Bone marrow (tissue), 2 donors: ENCODE data around the gene OSBPL5.

ENCODE experiments used
- DNase-seq, 2 donors: peaks; one replicate each; lab custom pipeline; 2025; lab: John Stamatoyannopoulos, UW

OSBPL5 gene

DNA sequence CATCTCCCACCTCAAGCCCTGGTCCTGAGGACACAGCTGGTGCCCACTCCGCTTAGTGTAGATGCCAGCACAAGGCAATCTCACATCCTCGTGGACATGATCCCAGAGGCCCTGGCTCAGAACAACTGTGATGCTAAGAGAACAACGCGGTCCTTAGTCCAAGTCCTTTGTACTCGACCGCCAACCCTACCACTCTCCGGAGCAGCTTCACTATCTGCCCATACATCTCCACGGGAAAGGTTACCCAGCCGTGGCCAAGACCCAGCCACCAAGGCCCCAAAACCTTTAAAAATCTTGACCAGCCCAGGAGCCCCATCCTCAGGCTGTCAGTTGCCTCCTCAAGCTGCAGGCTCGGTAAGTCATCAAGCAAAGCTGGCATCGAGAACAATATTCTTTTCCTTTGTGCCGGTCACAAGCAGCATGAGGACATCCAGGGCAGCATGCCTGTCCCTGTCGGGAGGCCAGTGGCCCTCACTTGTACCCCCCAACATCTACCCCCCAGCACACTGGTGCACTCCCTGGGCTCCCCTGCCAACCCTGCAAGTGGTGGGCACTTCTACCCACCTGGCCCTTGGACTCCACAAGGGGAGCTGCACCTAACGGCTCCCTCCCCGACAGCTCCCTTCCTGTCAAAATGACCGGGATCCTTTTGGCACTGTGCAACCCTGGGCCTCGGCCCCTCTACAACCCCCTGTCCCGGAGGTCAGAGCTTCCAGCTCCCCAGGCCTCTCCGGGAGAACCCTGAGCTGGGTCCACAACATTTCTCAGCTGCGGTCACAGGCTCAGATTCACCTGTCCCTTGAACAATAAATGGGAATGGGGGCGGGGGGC, 2.5 kb downstream of the OSBPL5 start:
- DNase-seq = no peak

DNA sequence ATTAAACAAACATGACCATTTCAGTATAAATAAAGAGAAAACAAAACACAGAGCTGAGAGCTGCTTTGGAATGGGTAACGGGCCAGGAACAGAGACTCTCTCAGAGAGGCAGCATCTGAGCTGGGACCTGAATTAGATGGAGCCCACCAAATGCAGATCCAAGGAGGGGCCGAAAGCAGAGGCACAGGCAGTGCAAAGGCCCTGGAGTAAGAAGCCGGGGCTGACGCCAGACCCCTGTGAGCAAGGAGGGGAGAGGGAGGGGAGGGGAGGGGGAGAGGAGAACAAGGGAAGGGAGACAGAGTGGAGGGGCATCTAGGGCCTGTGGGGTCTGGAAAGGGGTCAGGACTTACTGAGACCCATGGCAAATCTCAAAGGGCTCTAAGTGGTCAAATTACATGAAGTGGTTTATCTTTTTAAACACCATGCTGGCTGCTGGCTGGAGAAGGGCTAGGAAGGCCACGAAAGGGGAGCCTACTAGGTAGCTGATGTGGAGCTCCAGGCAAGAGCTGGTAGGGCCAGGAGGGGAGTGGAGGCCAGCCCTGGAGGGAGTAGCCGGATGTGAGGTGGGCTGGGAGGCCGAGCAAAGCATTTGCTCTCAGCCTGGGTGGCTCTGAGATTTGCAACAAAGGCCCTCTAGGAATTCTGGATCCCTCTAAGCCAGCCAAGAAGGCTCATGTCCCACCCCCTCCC, 3.2 kb downstream of the OSBPL5 start:
- DNase-seq = no peak

DNA sequence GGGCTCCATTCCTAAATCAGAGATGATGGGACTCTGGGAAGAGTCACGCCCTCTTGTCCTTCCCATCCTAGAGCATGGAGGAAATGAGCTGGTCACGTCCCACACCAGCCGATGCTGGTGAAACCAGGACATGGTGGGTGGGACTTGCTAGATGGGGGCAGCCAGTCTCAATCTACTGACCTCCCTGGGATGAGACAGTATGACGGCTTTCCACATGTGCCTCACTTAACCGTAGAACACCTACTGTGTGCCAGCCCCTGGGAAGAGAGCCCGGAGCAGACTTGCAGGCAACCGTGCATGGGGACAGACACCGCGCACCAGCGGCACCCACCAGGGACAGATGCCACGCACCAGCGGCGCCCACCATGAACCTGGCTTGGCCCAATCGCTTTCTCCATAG, 3.8 kb downstream of the OSBPL5 start:
- DNase-seq = no peak

DNA sequence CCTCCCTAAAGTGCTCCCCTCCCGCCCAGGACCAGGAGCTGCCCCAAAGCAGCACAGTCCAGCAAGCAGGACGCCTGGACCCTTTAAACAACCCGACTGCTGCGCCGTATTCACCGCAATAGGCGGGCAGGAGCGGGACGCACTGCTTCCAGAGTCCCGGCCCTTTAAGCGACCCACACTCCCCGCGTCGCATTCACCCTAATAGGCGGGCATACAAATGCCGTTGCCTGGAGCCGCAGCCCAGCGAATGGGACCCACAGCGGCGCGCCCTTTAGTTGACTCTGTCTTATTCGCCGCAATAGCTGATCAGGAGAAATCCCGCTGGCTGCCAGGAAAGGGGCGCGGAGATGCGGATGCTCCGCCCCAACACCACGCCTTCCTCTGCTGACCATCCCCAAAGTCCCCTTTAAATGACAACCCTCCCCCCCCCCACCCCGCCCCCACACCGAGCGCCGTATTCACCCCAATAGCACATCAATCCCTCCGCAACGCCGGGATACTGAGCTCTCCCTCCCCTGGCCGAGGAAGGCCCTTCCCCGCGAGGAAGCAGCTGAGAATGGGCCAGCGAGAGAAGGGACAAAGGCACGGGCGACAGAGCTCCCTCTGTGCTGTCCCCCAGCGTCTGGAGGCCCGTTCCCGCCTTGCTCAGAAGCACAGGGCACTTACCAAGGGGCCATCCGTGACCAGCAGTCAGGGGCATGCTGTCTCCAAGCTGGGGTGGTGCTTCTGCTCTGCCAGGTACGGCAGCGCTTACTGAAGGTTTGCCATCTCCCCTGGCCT, 4.7 kb downstream of the OSBPL5 start:
- DNase-seq = no peak

DNA sequence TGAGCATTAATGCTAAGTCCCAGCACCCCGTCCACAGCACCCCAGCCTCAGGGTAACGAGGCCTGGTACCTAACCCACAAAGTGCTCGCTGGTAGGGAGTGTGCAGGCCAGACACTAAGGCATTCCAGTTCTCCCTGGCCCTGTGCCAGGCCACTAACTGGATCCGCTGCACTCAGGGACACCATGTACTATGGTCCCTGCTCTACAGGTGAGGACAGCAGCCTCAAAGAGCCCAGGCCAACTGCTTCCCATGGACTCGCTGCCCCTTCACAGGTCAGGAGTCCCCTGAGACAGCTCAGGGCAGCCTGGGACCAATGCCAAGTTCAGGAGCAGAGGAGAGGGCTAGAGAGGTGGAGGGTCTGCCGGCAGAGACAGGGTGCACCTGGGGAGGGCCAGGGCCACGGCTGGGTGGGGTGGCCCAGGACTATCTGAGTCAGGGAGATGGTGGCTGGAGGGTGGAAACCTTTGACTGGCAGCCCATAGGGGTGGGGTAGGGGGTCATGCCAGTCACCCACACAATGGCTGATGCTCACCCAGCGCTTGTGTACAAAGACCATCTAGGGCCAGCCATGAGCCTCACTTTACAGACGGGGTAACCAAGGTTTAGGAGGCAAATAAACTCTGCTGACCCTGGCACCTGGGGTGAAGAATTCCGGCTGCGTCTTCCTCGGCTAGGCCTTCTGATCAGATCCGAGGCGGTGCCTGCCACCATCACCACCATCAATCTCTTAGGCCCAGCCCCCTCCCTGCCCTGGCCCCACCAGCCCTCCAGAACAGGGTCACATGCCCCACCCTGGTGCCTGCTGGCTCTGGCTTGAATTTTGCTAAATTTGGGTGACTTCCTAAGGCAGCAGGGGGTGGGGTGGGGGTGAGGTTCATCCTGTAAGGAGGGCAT, 5.6 kb downstream of the OSBPL5 start:
- no peak for DNase-seq

DNA sequence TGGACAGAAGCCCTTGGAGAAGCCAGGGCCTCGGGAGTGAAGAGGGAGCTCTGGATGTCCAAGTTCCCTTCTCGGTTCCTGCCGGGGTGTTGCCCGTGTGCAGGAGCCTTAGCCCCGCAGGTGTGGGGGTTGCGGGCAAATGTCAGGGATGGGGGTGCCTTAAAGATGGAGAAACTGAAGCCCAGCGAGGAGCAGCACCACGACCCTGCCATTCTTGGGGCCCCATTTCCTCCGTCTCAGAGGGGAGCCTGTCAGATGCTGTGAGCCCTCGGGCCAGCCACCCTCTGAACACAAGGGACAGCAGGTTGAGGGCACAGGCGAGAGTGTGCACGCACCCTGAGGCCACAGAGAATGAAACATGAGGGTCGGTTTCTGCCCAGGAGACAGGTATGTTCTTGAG, 6.3 kb downstream of the OSBPL5 start:
- DNase-seq = no peak

DNA sequence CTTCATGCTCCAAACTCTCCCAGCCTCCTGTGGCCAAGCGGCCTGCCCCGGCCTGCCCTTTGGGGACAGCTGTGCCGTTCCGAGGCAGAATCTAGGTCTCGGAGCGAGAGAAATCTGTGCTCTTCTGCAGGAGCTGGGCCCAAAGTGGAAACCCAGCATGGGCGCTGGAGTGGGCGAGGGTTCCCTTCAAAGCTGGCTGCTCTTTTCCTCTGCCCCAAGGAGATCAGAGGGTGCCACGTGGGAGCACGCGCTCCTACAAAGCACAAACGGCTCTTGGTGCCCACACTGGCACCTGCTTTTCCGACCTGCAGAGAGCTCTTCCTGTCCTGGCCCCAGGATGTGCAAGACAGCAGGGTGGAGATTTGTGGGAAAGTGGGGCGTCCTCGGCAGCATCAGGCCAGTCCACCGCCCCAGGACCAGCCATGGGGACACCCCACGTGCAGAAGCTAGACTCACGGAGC, 6.9 kb downstream of the OSBPL5 start:
- no peak for DNase-seq

DNA sequence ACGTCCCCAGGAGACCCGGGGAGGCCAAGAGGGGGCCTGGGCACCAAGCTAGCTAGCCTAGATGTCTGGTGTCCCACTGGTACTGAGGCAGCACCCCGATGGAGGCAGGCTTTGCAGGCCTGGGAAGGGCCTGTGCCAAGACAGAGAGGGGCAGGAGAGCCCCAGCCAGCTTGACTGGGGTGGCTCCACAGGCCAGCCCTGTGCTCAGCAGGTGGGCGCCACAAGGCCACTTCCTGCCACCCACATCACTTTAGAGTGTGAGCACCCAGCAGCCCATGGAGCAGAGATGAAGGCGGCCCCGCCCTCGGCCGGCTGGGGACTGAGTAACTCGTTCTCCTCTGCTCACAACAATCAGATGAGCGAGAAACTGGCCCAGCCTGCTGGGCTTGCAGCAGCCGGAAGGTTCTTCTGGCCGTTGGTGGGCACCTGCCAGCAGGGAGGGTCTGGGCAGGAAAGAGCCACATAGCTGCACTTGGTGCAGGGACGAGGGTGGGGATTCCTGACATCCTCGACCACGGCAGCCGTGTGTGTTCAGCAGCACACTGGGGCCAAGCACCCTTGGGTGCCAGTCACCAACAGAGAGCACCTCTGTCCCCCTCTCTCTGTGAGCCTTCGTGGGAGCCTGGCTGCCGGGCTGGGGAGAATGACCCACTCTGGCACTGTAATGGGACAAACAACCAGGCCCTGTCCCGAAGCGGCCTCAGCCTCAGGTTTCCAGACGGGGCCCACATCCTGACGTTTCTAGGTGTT, 7.6 kb downstream of the OSBPL5 start:
- DNase-seq = no peak

DNA sequence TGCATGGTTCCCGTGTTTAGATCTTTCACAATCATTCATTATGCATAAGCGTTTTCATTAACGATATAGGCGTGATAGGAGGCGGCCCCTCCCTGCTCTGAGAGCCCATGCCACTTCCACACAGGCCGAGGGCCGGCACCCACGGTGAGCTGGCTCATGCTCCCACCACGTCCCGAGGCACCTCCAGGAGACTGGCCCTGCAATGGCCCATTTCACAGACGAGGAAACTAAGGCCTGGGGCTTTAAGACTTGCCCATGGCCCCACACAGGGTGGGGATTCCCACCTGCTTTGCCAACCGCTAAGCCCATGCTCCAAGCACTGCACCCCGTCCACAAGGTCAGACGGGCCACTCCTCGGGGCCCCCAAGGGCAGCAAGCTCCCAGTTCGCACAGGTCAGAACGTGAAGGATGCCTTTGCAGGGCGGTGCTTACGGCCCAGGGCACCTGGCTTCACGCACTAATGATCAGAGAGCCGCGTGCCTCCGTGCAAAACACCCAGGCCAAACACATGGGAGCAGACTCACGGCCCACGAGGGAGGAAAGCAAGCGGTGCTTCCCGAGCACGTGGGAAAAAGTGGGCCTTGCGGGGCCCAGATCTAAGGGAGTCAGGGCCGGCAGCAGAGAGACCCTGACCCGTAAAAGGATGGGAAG, 8.3 kb downstream of the OSBPL5 start:
- no peak for DNase-seq

DNA sequence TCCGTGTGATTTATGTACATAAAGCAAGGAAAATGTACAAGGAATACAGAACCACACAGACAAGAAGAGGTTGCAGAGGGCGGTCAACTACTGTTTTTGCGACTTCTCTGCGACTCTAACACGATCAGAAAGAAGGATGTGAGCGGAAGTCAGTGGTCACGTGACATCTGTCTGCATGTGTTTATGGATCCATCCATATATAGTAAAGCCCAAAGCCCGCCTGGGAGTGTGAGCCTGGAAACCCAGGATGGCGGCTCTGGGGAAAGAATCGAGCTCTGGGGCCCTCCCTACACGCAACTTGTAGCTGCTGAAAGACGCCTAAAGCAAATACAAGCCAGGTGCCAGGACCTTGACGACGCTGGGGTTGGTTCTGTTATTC, 8.8 kb downstream of the OSBPL5 start:
- no peak for DNase-seq

DNA sequence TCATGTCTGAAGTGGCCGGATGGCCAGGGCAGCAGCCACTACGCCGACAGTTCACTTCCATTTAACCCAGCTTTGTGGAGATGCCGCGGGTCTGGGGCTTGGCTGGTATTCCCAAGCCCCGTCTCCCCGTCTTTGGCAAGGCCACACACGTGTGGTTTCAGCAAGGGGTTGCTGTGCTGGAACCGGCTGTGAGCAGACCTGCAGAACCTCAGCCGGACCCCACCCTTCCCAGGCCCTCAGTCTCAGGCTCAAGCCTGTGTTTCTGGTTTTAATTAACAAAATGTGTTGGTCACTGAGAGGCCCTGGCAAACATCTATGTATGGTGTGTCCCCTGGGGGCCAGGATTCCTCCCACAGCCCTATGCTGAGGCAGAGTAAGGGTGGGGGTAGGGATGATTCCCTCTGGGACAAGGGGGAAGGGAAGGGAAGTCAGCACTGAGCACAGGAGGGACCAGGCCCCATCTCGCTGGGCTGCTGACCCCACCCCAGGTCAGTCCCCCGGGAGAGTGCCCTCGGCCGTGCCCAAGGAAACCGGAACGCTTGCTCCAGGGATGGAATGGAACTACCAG, 9.3 kb downstream of the OSBPL5 start:
- DNase-seq = no peak

DNA sequence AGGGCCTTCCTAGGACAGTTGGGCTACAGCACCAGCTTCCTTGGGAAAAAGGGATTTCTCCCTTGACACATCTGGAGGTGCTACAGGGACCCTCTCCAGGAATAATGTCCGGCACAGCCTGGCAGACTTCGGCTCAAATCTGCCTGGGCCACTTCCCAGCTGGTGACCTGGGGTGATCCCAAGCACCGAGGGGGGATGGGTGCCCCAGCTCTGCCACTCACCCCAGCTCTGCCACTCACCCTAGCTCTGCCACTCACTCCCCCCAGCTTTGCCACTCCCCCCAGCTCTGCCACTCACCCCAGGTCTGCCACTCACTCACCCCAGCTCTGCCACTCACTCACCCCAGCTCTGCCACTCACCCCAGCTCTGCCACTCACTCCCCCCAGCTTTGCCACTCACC, 9.9 kb downstream of the OSBPL5 start:
- DNase-seq = no peak

DNA sequence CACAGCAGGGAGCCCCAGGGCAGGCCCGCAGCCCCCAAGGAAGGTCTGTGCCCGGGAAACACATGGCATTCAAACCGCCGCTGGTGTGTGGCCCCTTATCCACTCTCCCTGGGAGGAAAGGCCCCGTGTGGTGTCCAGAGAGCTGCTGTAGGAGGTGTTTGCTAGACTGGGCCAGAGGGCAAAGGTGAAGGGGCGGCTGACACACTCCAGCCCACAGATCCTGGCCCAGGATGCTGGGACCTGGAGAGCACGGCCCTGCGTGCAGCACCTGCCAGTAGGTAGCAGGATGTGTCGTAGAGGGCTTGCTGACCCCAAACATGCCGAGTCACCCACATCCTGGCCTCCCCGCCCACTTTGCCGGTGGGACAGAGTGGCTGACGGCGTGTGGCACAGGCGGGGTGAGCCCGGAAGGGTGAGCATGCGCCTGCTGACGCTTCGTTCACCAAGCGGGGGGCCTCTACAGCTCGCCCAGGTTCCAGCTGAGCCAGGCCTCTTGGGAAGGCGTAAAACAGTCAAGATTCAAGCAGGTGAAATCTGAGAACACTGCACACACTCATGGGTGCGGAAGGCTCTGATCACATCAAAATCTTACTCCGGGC, 11.0 kb downstream of the OSBPL5 start:
- DNase-seq = no peak

DNA sequence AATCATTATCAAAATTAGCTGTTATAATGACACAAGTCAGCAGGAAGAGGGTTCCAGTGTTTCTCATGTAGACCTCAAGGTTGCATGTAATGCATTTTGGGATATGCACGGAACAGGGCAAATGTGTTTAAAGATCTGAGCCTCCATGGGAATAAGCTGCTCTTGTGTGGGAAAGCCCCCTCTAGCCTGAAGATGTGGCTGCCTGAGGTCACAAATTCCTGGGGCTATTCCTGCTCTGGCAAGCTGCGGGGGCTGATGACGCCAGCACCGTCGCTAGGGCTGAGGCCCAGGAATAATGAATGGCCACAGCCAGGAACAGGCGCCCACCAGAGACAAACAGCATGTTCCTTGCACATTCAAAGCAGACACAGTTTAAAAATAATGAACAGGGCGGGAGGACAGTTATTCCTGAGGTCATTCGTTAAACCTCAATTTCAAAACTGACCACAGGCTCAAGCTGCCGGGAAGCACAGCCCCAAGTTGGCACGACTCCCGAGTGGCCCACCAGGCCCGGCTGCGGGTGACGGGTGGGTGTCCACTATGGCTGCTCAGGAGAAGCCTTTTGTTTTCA, 11.7 kb downstream of the OSBPL5 start:
- no peak for DNase-seq

DNA sequence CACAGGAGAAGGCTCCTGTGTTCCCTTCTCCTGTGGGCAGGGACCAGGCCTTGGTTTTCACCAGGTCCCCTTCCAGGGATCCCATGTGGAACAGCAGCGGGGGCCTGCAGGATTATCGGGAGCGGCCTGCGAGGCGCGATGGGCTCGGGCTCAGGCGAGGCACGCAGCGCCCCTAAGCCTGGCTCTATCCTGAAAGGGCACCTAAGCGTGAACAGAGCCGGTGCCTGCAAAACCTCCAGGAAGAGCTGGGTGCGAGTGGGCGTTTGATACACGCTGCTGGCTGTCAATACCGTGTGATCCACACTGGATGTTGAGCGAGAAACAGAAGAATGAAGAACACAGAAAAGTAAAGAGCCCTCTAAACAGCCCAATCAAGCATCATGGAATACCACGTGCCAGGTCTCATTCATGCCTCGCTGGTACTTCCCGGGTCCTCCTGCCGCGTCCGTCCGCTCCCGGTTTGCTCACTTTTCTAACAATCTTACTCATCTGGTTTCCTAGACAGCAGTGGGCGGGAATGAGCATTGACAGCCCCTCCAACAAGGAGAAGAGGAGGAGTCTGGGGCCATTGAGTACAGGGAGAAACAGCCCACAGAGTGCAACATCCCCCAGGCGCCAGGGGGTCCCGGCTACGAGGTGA, 12.5 kb downstream of the OSBPL5 start:
- DNase-seq = no peak

DNA sequence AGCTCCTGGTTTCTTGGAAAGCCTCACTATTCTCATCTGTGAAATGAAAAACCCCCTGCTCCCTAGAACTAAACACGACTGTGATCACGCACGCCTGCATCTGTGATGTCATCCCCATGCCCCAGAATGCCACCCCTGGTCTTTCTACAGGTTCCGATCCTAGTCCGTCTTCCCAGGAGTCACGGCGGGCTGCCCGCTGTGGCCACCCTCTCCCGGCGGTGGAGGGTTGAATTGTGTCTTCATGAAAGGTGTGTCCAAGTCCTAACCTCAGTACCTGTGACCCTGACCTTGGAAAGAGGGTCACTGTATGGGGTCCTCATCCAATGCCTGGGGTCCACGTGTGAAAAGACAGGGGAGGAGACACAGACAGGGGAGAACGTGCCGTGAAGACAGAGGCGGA, 14.4 kb downstream of the OSBPL5 start:
- DNase-seq = no peak

DNA sequence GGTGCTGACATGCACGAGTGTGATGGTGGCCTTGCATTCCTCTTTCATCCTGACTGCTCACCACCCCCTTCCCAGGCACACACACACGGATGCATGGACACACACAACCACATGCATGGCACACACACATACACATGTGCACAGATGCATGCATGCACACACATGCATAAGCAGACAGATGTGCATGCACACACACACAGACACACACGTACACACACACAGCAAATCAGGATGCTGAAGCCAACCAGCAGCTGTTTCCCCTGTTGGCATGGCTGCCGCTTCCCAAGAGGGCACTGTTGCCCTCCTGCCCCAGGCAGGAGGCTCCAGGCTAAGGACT, 15.3 kb downstream of the OSBPL5 start:
- no peak for DNase-seq

DNA sequence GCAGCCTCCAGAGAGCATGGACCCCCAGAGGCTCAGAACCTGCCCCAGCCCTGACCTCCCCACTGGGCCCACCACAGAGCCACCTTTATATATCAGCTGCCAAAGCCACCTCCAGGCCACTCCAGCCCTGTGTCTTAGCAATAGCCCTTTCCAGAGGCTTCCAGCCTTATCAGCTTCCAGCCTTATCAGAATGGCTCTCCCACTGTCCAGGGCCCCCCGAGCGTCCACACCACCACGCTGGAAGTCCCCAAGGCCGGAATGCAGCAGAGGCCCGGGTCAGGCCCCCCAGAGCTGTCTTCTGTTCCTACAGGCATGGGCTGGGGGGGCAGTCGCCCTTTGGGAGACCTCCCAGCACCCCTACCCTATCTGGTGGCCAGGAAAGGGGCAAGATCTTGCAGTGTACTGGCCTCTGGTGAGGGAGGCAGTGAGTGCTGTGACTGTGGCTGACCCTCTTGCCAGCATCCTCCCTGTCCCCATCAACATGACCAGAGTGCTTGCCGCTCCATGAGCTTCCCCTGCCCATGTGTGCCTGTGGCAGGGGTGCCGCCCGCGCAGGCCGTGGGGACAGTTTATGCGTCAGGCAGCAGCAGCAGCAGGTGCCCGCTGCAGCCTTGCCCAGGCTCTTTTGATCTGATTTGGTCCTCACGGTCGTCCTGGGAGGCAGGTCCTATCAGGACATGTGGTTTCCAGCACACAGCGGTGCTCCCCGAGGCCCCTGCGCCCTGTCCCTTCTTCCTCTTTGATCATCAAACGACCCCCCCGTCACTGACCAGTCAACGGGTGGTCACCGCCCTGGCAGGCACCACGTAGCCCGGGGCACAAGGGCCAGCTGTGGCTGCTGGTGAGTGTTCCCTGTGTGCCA, 15.9 kb downstream of the OSBPL5 start:
- DNase-seq = no peak
